ENCODE data around the gene CDC25B. TPM values are rescaled to one million over a fixed set of nuclear protein-coding genes. Genes with fewer than 3 reads are reported as not detected.

CDC25B gene
- total RNA-seq, 1 donor from 2014 or later: 24.3 TPM

GRCh38 chr20:3846378-3846739, 50.2 kb downstream of the CDC25B start:
- POLR2A ChIA-PET: interaction anchor here (1.0 kb wide), 1 partner anchor 25 kb away, joined by 3 read pairs; no protein-coding TSS in a partner anchor
- DNase-seq: no peak
- Mint-ChIP-seq H3K27me3 (no peaks in the 10 kb centered on the region), H3K4me1 (peaks cover 26% of the 10 kb centered on the region), H3K9me3 (no peaks in the 10 kb centered on the region), H3K4me3 (peak overlapping the region; percentile 88), H3K36me3 (ENCODE audit: low read depth) (peaks cover 8% of the 10 kb centered on the region), H3K27ac (peak overlapping the region; percentile 80)
- no peak for TF ChIP-seq CTCF (IDR thresholded peaks at IDR 0.05)
- no peak for ATAC-seq (ENCODE audit: low read depth)
- intact Hi-C loops (cut with micrococcal nuclease): loop anchor here (1.0 to 2.0 kb wide), 5 partner anchors 26 to 78 kb away; partner anchors contain the start of genes AP5S1, CDC25B, CENPB and PANK2
- CTCF ChIA-PET: interaction anchor here (1.0 kb wide), 1 partner anchor 239 kb away, joined by 5 read pairs; no protein-coding TSS in a partner anchor

- TF ChIP-seq CTCF (IDR thresholded peaks at IDR 0.05): no peak
- ChIA-PET CTCF (no interaction called here), POLR2A (interaction anchor here (1.0 kb wide), 1 partner anchor 60 kb away, joined by 4 read pairs; the partner anchor contains the start of gene CENPB)
- Mint-ChIP-seq H3K9me3 (no peaks in the 10 kb centered on the region), H3K27me3 (no peaks in the 10 kb centered on the region), H3K4me3 (peak within 1 kb of the TSS; percentile 88), H3K36me3 (ENCODE audit: low read depth) (peaks cover 8% of the 10 kb centered on the region), H3K4me1 (peaks cover 26% of the 10 kb centered on the region), H3K27ac (peak within 1 kb of the TSS; percentile 80)
- ATAC-seq (ENCODE audit: low read depth): peak; percentile 99
- intact Hi-C loops (cut with micrococcal nuclease): loop anchor here (1.0 to 2.0 kb wide), 5 partner anchors 27 to 79 kb away; partner anchors contain the start of genes AP5S1, CDC25B, CENPB and PANK2
- DNase-seq: peak; percentile 85
Measured at GRCh38 chr20:3846740-3847428, 50.8 kb downstream of the CDC25B start, which contains the start of gene MAVS. TSS of gene MAVS (plus strand) at chr20:3846834. CDS start at chr20:3854625, 7,791 bp downstream.

- peak overlapping the region; percentile 88 for H3K4me3 Mint-ChIP-seq
- peaks cover 26% of the 10 kb centered on the region for H3K4me1 Mint-ChIP-seq
- no peaks in the 10 kb centered on the region for H3K9me3 Mint-ChIP-seq
- CTCF ChIA-PET: no interaction called here
- H3K27me3 Mint-ChIP-seq: no peaks in the 10 kb centered on the region
- H3K27ac Mint-ChIP-seq: peak overlapping the region; percentile 80
- intact Hi-C loops (cut with micrococcal nuclease): loop anchor here (2.0 kb wide), 2 partner anchors 51 to 61 kb away; partner anchors contain the start of genes CDC25B and CENPB
- no peak for TF ChIP-seq CTCF (IDR thresholded peaks at IDR 0.05)
- POLR2A ChIA-PET: interaction anchor here (1.0 kb wide), 1 partner anchor 61 kb away, joined by 4 read pairs; the partner anchor contains the start of gene CENPB
- DNase-seq (no peak), ATAC-seq (ENCODE audit: low read depth) (no peak)
- peaks cover 8% of the 10 kb centered on the region for H3K36me3 Mint-ChIP-seq (ENCODE audit: low read depth)
Measured at GRCh38 chr20:3847429-3847940, 51.4 kb downstream of the CDC25B start.

GRCh38 chr20:3848565-3848964, 52.5 kb downstream of the CDC25B start:
- intact Hi-C loops (cut with micrococcal nuclease): no loop called here
- no peaks in the 10 kb centered on the region for H3K9me3 Mint-ChIP-seq
- no peaks in the 10 kb centered on the region for H3K27me3 Mint-ChIP-seq
- DNase-seq (no peak), ATAC-seq (ENCODE audit: low read depth) (no peak)
- peaks cover 8% of the 10 kb centered on the region for H3K36me3 Mint-ChIP-seq (ENCODE audit: low read depth)
- POLR2A ChIA-PET: interaction anchor here (0.6 to 0.7 kb wide), 2 partner anchors 9 to 11 kb away, joined by 3 to 4 read pairs; no protein-coding TSS in a partner anchor
- CTCF ChIA-PET: no interaction called here
- H3K27ac Mint-ChIP-seq: peak overlapping the region; percentile 56
- peak overlapping the region; percentile 88 for H3K4me3 Mint-ChIP-seq
- TF ChIP-seq CTCF (IDR thresholded peaks at IDR 0.05): no peak
- H3K4me1 Mint-ChIP-seq: peaks cover 26% of the 10 kb centered on the region

GRCh38 chr20:3854462-3854871, 58.4 kb downstream of the CDC25B start:
- Mint-ChIP-seq H3K27me3 (no peaks in the 10 kb centered on the region), H3K9me3 (no peaks in the 10 kb centered on the region), H3K36me3 (ENCODE audit: low read depth) (peaks cover 37% of the 10 kb centered on the region), H3K4me3 (no peak overlapping the region), H3K4me1 (peaks cover 5% of the 10 kb centered on the region), H3K27ac (no peak overlapping the region)
- no peak for TF ChIP-seq CTCF (IDR thresholded peaks at IDR 0.05)
- no peak for ATAC-seq (ENCODE audit: low read depth)
- POLR2A ChIA-PET: interaction anchor here (1.2 to 3.4 kb wide), 3 partner anchors 9 to 68 kb away, joined by 3 to 12 read pairs (median 11); partner anchors contain the start of genes AP5S1 and CENPB
- intact Hi-C loops (cut with micrococcal nuclease): loop anchor here (2.0 kb wide), 1 partner anchor 34 kb away; the partner anchor contains the start of gene AP5S1
- no peak for DNase-seq
- CTCF ChIA-PET: interaction anchor here (0.9 to 6.7 kb wide), 10 partner anchors 9 to 230 kb away, joined by 3 to 46 read pairs (median 5); partner anchors contain the start of genes AP5S1, CDC25B and CENPB

All from activated B cell treated with CpG ODN at 0.5 μM for 24 hours (primary cell).